Measurements from ENCODE around the gene DDB1. TPM values are rescaled to one million over a fixed set of nuclear protein-coding genes. Genes with fewer than 3 reads are reported as not detected.

DDB1 gene
- total and polyA plus RNA-seq, 2 of the 13 experiments (the other 11 are each of a cell fraction or from before 2014, with no cell fraction given): 217 to 266 TPM

- TF ChIP-seq, protein P1, sequence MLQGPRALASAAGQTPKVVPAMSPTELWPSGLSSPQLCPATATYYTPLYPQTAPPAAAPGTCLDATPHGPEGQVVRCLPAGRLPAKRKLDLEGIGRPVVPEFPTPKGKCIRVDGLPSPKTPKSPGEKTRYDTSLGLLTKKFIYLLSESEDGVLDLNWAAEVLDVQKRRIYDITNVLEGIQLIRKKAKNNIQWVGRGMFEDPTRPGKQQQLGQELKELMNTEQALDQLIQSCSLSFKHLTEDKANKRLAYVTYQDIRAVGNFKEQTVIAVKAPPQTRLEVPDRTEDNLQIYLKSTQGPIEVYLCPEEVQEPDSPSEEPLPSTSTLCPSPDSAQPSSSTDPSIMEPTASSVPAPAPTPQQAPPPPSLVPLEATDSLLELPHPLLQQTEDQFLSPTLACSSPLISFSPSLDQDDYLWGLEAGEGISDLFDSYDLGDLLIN (CRISPR knock-in tag; IDR thresholded peaks at IDR 0.05; ENCODE audit: borderline replicate concordance): no peak
- 0 out of 2 replicates have a peak, but pooled peaks have one; percentile 70 for TF ChIP-seq ZBTB7A (CRISPR knock-in tag; IDR thresholded peaks at IDR 0.05)
- TF ChIP-seq MAZ (IDR thresholded peaks at IDR 0.05; ENCODE audit: borderline replicate concordance, low read depth, low read length): no peak
- TF ChIP-seq MAZ (CRISPR knock-in tag; IDR thresholded peaks at IDR 0.05; ENCODE audit: low read depth): peak; percentile 72; the same call in 1 of the 2 replicates
- TF ChIP-seq ZNF484 (CRISPR knock-in tag; IDR thresholded peaks at IDR 0.05; ENCODE audit: borderline replicate concordance, low read depth): no peak
- TF ChIP-seq IRX3 (CRISPR knock-in tag; IDR thresholded peaks at IDR 0.05; ENCODE audit: borderline replicate concordance, low read depth): peak; percentile 19; the same call in 1 of the 2 replicates
- no peak for TF ChIP-seq LCORL (IDR thresholded peaks at IDR 0.05)
- TF ChIP-seq LCORL (CRISPR knock-in tag; IDR thresholded peaks at IDR 0.05): peak; percentile 74
- TF ChIP-seq FOXK1 (CRISPR knock-in tag; IDR thresholded peaks at IDR 0.05; ENCODE audit: borderline replicate concordance, low read depth): peak; percentile 65; the same call in 1 of the 2 replicates
- TF ChIP-seq TBX3 (IDR thresholded peaks at IDR 0.05; ENCODE audit: borderline replicate concordance): peak; percentile 41; the same call in 1 of the 2 replicates
- TF ChIP-seq NR1H2 (CRISPR knock-in tag; IDR thresholded peaks at IDR 0.05; ENCODE audit: borderline replicate concordance, low read depth): no peak
- 0 out of 2 replicates have a peak, but pooled peaks have one; percentile 49 for TF ChIP-seq MEIS1 (CRISPR knock-in tag; IDR thresholded peaks at IDR 0.05; ENCODE audit: borderline replicate concordance)
- TF ChIP-seq ZNF781 (CRISPR knock-in tag; IDR thresholded peaks at IDR 0.05; ENCODE audit: borderline replicate concordance, not compliant biosample characterization): no peak
- TF ChIP-seq ZFP91 (CRISPR knock-in tag; IDR thresholded peaks at IDR 0.05; ENCODE audit: borderline replicate concordance): peak; percentile 91; the same call in 1 of the 2 replicates
- TF ChIP-seq FOXP1 (IDR thresholded peaks at IDR 0.05): no peak
- TF ChIP-seq FOXP1 (CRISPR knock-in tag; IDR thresholded peaks at IDR 0.05): no peak; the same call in 1 of the 2 replicates
- TF ChIP-seq CREM (IDR thresholded peaks at IDR 0.05): peak; percentile 78
- TF ChIP-seq CREM (CRISPR knock-in tag; IDR thresholded peaks at IDR 0.05): no peak
- TF ChIP-seq ETV5 (CRISPR knock-in tag; IDR thresholded peaks at IDR 0.05; ENCODE audit: borderline replicate concordance): peak; percentile 75
- peak; percentile 63; the same call in 1 of the 2 replicates for TF ChIP-seq KLF12 (CRISPR knock-in tag; IDR thresholded peaks at IDR 0.05; ENCODE audit: borderline replicate concordance)
- TF ChIP-seq, protein P2, sequence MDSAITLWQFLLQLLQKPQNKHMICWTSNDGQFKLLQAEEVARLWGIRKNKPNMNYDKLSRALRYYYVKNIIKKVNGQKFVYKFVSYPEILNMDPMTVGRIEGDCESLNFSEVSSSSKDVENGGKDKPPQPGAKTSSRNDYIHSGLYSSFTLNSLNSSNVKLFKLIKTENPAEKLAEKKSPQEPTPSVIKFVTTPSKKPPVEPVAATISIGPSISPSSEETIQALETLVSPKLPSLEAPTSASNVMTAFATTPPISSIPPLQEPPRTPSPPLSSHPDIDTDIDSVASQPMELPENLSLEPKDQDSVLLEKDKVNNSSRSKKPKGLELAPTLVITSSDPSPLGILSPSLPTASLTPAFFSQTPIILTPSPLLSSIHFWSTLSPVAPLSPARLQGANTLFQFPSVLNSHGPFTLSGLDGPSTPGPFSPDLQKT (CRISPR knock-in tag; IDR thresholded peaks at IDR 0.05; ENCODE audit: borderline replicate concordance): no peak
- TF ChIP-seq RAD21 (CRISPR knock-in tag; IDR thresholded peaks at IDR 0.05): no peak; the same call in 1 of the 2 replicates
- peak; percentile 92 for TF ChIP-seq SPEN (CRISPR knock-in tag; IDR thresholded peaks at IDR 0.05; ENCODE audit: low read depth)
Measured at GRCh38 chr11:61361741-61362541, 29.0 kb upstream of the DDB1 start, which contains the start of the genes CYB561A3 and TMEM138 (continued).
